ENCODE data around the gene ZNF512B. TPM values are rescaled to one million over a fixed set of nuclear protein-coding genes. Genes with fewer than 3 reads are reported as not detected.

The ZNF512B gene
- total RNA-seq, 1 donor from 2014 or later: 10.3 TPM

- H3K27ac ChIP-seq: no peak overlapping the region
- no peak overlapping the region for H3K4me3 ChIP-seq
- no peak for DNase-seq (ENCODE audit: extremely low spot score in 2 of 2)
- intact Hi-C loops (cut with DNase I): no loop called here
- peaks cover 15% of the 10 kb centered on the region for H3K4me1 ChIP-seq
- H3K9me3 ChIP-seq: no peaks in the 10 kb centered on the region
- peaks cover 0 to 38% of the 10 kb centered on the region in 2 donors for H3K36me3 ChIP-seq
- no peaks in the 10 kb centered on the region for H3K27me3 ChIP-seq
- no peak for TF ChIP-seq POLR2A (IDR thresholded peaks at IDR 0.05)
- TF ChIP-seq POLR2AphosphoS5 (IDR thresholded peaks at IDR 0.05; ENCODE audit: insufficient read depth in 1 of 2, low read depth in 1 of 2): no peak
- no peak for TF ChIP-seq CTCF (IDR thresholded peaks at IDR 0.05)
These were observed 32.1 kb downstream of the ZNF512B start for GRCh38 chr20:63937596-63937995.

DNA sequence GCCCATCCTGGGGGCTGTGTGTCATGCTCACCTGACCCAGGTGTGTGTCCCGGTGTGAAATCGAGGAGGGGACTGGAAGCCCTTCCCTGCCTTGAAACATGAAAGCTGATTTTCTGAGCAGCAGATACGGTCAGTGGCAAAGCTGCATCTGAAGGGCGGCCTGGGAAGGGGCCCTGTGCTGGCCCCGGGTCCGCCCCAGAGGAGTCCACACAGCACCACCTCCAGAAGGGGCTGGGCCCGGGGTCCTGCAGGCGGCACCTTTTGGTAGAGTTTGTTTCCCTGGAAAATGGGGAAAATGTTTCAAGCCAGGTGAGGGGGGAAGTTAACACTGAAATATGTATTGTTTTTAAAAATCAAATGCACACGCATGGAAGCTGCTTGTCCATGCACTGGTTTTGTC is 34.3 kb downstream of the ZNF512B start:
- H3K4me3 ChIP-seq: no peak overlapping the region
- no peaks in the 10 kb centered on the region for H3K9me3 ChIP-seq
- no peak overlapping the region for H3K27ac ChIP-seq
- peaks cover 0 to 46% of the 10 kb centered on the region in 2 donors for H3K36me3 ChIP-seq
- no peak for DNase-seq (ENCODE audit: extremely low spot score in 2 of 2)
- intact Hi-C loops (cut with DNase I): no loop called here
- TF ChIP-seq POLR2A (IDR thresholded peaks at IDR 0.05) (no peak), CTCF (IDR thresholded peaks at IDR 0.05) (no peak), POLR2AphosphoS5 (IDR thresholded peaks at IDR 0.05; ENCODE audit: insufficient read depth in 1 of 2, low read depth in 1 of 2) (no peak)
- H3K27me3 ChIP-seq: no peaks in the 10 kb centered on the region
- H3K4me1 ChIP-seq: no peaks in the 10 kb centered on the region

- Histone ChIP-seq H3K4me1 (no peaks in the 10 kb centered on the region), H3K27me3 (no peaks in the 10 kb centered on the region), H3K4me3 (no peak overlapping the region), H3K9me3 (no peaks in the 10 kb centered on the region), H3K27ac (no peak overlapping the region), H3K36me3 (peaks cover 0 to 47% of the 10 kb centered on the region in 2 donors)
- no peak for DNase-seq (ENCODE audit: extremely low spot score in 2 of 2)
- no peak for TF ChIP-seq POLR2AphosphoS5 (IDR thresholded peaks at IDR 0.05; ENCODE audit: insufficient read depth in 1 of 2, low read depth in 1 of 2)
- intact Hi-C loops (cut with DNase I): no loop called here
These were observed 35.3 kb downstream of the ZNF512B start for GRCh38 chr20:63934271-63935068.

DNA sequence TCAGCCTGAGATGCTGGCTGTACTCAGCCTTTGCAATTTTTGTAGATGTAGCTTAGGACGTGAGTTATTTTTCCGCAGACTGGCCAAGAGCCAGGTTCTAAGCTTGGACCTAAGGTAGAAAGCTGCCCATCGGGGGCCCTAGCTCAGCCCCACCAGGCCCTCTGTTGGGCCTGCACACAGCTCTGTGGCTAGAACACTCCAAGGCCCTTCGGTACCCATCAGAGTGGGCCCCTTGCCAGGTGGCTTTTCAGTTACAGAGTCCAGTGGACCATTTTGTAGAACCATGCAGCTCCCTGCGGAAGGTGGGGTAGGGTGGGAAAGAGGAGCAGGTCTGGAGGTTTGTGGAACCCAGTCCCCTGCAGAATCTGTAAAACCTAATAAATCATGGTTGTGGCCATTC is 36.1 kb downstream of the ZNF512B start:
- no peaks in the 10 kb centered on the region for H3K27me3 ChIP-seq
- no peak for TF ChIP-seq POLR2A (IDR thresholded peaks at IDR 0.05)
- no peak for TF ChIP-seq CTCF (IDR thresholded peaks at IDR 0.05)
- no peak for TF ChIP-seq POLR2AphosphoS5 (IDR thresholded peaks at IDR 0.05; ENCODE audit: insufficient read depth in 1 of 2, low read depth in 1 of 2)
- intact Hi-C loops (cut with DNase I): no loop called here
- H3K9me3 ChIP-seq: no peaks in the 10 kb centered on the region
- H3K4me3 ChIP-seq: no peak overlapping the region
- peaks cover 0 to 47% of the 10 kb centered on the region in 2 donors for H3K36me3 ChIP-seq
- H3K27ac ChIP-seq: no peak overlapping the region
- H3K4me1 ChIP-seq: no peaks in the 10 kb centered on the region
- no peak for DNase-seq (ENCODE audit: extremely low spot score in 2 of 2)

GRCh38 chr20:63932606-63933160 is 37.0 kb downstream of the ZNF512B start:
- H3K9me3 ChIP-seq: no peaks in the 10 kb centered on the region
- TF ChIP-seq POLR2A (IDR thresholded peaks at IDR 0.05) (no peak), POLR2AphosphoS5 (IDR thresholded peaks at IDR 0.05; ENCODE audit: insufficient read depth in 1 of 2, low read depth in 1 of 2) (no peak), CTCF (IDR thresholded peaks at IDR 0.05) (no peak)
- no peak for DNase-seq (ENCODE audit: extremely low spot score in 2 of 2)
- H3K36me3 ChIP-seq: peaks cover 0 to 53% of the 10 kb centered on the region in 2 donors
- H3K4me3 ChIP-seq: no peak overlapping the region
- intact Hi-C loops (cut with DNase I): no loop called here
- no peaks in the 10 kb centered on the region for H3K4me1 ChIP-seq
- H3K27ac ChIP-seq: no peak overlapping the region
- no peaks in the 10 kb centered on the region for H3K27me3 ChIP-seq

Data from vagina (tissue), 2 donors.